IPS DF 4.7 (cell line): ENCODE results near the gene EFHC2.
"Not testable (repeated sequence)": the region's sequence is repeated elsewhere in the genome, so short reads cannot be mapped to it uniquely, and the experiment has no call there.

Experiments used
- DNase-seq: peaks from one replicate; pipeline ENCODE4 v3.0.0-alpha.2; 2013; ENCODE audit warnings: low spot score; ENCODE audit errors: extremely low read depth

The EFHC2 gene

DNA sequence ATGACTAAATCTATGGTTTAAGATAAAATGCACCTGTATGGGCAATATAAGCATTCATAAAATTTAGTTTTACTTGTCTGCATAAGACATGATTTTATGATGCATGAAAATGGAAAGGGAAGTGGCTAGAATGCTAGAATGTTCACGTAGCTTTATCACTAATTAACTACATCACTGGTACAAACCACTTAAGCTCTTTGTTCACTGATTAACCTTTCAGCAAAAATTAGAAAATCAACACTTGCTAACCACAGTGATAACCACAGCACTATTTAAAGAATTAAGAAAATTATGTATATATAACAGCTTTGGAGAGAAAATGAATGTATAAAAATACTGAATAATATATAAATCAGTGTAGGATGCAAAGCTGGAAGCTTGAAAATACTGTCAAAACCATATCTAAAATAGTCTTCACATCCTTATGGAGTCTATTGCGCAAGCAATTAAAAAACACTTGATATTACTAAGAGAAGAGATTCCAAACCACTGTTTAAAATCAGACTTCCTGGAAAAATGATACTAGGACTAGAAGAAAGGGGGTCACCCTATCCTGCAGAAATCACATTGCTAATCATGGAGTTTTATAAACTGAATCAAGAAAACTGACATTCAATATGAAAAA, 51.9 kb downstream of the EFHC2 start:
- no peak for DNase-seq

DNA sequence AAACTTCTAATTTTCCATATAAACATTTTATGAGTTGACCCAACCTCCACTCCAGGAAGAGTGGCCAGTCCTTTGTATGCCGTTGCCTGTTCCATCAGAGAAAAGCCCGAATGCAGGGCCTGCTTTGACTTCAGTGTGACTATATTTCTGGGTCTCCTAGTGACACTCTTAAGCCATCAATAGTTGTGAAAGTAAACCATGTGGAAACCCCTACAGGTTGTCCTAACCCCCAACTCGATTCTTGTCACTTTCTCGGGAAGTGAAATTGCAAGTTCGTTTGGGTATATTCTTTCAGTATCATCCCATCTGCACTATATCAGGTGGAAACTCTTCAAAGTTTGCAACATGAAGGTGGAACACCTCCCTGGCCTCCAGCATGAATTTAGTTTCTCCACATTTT, 52.8 kb downstream of the EFHC2 start:
- DNase-seq = no peak

DNA sequence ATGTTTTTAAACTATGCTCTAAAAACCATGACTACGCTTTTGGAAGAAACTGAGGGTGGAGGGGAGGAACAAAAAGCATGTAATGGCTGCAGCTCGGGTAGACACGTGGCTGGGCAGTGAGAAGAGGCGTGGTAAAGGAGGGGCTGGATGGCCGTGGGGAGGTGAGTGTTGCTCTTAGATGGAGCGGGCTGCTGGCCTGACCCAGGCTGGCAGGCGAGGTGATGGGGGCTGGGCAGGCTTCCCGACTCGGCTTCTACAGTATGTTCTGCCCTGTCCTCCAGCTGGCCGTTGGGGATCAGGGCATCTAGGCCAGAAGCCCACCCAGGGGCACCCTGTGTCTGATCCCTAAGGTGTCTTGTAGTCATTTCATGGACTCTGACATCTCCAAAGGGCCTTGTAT, 60.7 kb downstream of the EFHC2 start:
- no peak for DNase-seq

DNA sequence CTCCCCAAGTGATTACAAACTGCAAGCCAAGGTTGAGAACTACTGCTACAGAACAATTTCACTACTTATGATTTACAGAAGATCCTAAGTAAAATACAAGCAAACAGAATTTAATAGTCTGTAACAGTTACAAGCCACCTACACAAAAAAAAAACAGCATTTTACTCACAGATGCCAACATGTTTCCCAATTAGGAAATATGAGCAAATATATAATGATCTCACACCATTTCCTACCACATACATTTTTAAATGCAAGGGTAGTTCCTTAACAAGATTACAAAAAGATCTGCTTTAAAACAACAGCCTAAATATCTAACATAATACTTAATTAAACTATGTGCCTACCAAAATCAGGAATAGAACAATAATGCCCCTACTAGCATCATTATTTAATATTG, 63.4 kb downstream of the EFHC2 start:
- no peak for DNase-seq

DNA sequence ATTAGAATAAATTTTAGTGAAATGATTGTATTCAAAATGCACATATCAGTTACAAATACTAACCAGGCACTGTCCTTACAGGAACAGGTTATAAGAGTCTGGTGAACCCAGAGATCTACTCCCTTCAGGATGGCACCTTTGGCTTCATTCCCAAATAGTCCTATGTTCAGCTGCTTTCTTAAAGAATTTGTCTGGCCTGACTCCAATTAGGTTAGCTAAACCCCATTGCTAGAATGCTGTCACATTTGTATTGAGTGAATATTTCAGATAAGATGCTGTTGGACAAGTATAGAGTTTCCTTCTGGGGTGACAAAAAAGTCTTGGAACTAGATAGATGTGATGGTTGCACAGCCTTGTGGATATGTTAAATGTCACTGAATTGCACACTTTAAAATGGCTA, 69.4 kb downstream of the EFHC2 start:
- DNase-seq = no peak

DNA sequence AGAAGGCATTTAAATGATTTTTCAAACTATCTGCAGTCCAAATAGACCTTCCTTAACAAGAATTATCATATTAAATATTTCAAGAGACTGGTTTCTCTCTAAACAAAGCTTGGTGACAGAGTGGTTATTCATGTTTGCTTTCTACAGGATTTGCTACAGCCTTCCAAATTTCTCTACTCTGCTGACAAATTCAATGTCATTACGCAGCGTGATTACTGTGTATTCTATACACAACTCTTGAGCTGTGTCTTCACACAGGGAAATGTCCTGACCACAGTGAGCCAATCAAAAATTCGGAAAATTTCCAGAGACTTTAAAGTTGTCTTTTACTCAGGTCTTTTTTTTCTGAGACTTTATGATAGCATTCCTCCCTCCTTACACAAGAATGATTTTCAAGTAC, 75.6 kb downstream of the EFHC2 start:
- DNase-seq = no peak

DNA sequence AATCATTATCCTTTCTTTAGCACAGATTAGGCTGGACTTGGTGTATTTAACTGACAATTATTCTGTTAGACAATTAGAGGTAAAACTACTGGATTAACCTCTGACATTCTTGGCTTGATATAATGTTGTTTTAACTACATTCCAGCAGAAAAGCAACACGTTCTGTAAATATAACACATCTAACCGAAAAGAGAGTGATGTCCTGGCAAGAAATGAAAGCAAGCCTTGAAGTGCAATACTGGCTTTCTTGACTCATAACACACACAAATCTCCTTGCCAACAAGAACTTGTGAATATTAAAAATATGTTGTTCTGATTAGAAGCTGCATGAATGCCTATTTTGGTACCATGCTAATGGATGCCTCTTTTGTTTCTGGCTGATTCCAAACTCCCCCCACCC, 76.4 kb downstream of the EFHC2 start:
- DNase-seq = no peak

DNA sequence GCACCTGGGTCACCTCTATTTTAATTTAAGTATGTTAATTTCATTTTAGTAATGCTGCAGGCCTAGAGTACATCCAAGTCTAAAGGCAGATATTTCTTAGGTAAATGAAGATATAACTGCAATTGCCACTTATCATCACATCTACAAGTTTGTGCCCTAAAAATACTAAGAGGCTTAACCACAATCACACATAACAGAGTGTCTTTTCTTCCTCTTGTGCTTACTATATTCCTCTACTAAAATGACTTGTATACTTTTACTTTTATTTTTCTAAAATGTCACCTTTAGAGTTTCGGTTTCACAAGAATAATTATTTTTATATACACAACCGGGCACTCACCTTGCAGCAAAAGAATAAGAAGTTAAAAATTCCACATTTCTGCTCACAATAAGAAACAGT, 77.9 kb downstream of the EFHC2 start:
- no peak for DNase-seq

DNA sequence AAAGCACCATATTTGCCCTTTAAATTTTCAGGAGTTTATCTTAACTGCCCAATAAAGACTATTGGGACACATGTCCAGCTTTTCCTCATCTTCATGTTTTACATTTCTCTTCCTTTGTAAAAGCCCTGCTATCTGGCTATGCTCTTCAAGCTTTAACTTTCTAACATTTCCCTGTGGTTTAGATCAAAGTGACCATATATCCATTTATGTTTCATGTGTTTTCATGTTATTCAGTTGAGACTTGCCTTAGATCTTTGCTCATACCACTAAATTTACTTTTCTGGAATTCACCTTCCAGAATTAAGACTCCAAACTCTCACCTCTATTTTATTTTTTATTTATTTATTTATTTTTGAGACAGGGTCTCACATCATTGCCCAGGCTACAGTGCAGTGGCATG, 78.5 kb downstream of the EFHC2 start:
- no peak for DNase-seq

DNA sequence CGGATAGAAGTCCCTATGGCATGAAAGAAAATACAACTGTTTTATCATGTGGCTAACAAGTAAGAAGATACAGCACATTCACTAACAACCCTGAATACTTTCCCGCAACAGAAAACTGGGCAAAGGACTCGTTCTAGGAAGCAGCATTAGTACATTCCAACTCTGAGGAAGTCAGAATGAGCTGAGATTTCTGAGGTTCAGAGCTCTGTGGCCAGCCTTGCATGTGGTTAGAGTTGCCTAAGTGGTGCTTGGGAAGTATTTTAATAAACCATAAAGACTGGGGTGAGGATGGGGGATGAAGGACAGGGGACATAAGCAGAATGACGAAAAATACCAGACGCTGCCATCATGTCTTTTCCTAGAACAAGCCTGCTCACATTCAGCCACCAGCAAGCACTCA, 82.2 kb downstream of the EFHC2 start:
- no peak for DNase-seq

DNA sequence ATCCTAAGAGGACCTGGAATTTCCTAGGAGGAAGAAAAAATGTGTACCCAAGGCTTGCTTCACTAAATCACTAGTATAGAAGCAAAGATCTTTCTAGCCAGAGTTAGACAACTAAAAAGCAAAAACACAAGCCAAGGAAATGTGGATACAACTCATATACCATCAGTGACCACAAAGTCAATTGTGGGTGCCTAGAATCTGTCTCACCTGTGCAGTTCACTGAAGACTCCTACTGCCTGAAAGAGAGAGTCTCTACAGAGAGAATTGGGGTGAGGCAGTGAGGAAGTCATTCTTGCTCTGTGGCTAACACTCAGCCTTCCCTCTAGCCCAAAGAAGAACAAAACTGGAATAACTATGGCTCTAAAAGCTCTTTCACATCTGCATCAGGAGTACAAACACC, 82.9 kb downstream of the EFHC2 start:
- DNase-seq = no peak

DNA sequence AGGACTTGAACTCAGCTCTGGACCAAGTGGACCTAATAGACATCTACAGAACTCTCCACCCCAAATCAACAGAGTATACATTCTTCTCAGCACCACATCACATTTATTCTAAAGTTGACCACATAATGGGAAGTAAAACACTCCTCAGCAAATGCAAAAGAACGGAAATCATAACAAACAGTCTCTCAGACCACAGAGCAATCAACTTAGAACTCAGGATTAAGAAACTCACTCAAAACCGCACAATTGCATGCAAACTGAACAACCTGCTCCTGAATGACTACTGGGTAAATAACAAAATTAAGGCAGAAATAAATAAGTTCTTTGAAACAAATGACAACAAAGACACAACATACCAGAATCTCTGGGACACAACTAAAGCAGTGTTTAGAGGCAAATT, 87.7 kb downstream of the EFHC2 start:
- not testable (repeated sequence) for DNase-seq

DNA sequence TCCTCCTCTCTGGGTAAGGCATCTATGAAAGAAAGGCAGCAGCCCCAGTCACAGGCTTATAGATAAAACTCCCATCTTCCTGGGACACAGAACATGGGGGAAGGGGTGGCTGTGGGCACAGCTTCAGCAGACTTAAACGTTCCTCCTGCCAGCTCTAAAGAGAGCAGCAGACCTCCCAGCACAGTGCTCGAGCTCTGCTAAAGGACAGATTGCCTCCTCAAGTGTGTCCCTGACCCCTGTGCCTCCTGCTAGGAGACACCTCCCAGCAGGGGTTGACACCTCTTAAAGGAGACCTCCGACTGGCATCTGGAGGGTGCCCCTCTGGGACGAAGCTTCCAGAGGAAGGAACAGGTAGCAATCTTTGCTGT, 89.9 kb downstream of the EFHC2 start:
- DNase-seq = no peak

DNA sequence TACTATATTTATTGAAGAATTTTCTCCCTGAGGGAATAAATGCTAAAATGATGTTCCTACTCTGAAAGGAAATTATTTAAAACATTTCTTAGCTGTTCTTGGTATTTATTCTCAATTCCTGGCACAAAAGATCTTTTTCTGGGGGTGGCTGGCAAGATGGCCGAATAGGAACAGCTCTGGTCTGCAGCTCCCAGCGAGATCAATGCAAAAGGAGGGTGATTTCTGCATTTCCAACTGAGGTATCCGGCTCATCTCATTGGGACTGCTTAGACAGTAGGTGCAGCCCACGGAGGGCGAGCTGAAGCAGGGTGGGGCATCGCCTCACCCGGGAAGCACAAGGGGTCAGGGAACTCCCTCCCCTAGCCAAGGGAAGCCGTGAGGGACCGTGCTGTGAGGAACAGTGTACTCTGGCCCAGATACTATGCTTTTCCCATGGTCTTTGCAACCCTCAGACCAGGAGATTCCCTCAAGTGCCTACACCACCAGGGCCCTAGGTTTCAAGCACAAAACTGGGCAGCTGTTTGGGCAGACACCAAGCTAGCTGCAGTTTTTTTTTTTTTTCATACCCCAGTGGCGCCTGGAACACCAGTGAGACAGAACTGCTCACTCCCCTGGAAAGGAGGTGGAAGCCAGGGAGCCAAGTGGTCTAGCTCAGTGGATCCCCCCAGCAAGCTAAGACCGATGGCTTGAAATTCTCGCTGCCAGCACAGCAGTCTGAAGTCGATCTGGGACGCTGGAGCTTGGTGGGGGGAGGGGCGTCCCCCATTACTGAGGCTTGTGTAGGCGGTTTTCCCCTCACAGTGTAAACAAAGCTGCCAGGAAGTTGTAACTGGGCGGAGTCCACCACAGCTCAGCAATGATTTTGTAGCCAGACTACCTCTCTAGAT, 90.5 kb downstream of the EFHC2 start:
- not testable (repeated sequence) for DNase-seq

DNA sequence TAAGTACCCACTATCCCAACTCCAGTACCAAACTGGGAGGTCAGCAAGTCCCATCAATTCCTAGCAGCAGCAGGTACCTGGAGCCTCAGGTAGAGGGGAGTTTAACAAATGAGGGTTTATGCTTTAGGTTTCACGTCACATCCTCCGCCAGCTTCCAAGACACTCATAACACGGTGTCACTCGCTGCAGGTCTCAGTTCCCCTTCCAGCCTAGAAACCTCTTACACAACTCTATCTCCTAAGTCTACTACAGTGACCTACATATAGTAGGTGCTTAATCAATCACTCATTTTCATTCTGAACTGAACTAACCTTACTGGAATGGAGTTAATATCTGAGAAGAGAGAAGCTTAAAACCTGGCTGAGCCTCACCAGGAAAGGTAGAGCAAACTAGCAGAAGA, 96.0 kb downstream of the EFHC2 start:
- DNase-seq = no peak

DNA sequence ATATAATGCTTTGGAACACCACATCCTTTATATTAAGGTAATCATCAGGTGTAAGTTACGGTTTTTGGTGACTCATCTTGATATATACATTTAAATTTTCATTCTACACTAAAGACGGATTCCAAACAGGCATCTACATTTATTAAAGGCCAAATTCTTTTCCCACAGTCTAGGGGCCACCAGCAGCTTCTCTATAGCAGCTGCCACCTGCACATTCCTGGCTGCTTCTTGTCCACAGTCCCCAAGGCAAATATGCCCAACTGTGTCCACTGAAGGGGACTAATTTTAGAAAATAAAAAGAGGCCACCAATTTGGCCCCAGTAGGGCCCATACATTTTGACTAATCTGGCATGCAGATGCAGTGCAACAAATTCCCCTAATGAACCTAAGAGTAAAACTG, 96.6 kb downstream of the EFHC2 start:
- DNase-seq = no peak

DNA sequence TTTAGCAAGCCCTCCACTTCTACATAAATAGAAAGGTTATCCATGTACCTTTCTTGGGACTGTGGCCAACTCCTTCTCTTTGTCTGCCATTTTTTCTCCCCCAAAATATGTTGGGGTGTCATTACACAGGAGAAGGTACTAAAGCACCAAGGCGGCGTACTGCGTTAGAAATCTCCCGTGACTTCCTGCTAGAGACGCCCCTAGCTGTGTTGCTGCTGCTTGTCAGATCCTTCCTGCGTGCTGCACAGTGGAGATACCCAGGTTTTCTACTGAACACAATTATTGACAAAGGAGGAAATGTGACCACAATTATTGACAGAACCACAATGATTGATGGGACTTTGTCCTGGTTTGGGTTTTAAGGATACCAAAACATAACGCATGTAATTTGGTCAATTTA, 97.7 kb downstream of the EFHC2 start:
- DNase-seq = no peak

DNA sequence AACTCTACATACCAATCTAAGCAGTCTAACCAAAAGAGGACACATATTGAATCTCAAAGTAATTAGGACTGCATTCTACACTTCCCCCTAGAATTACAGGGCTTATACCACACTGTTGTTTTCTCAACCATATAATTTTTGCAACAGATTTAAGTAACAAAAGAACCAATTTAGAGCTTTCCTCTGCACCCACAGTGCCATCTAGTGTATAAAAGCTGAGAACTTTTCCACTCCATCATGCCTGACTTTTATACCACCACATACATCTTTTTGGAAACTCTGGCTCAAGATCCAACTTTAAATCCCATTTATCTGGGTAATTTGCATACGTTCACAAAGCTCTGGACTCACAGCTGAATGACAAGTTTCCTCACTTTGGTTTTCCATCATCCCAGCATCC, 99.5 kb downstream of the EFHC2 start:
- no peak for DNase-seq

DNA sequence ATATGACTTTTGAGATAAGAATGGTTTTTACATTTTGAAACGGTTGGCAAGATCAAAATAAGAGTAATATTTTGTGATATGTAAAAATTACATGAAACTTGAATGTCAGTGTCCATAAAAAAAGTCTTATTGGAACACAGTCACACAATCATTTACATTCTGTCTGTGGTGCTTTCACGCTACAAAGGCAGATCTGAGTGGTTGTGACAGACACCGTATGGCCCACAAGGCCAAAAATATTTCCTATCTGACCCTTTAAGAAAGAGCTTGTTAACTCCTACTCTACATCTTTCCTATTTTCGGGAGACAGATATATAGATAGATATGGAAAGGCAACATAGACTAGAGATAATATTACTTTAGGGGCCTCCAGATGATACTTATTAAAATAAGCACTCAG, 101.9 kb downstream of the EFHC2 start:
- no peak for DNase-seq

DNA sequence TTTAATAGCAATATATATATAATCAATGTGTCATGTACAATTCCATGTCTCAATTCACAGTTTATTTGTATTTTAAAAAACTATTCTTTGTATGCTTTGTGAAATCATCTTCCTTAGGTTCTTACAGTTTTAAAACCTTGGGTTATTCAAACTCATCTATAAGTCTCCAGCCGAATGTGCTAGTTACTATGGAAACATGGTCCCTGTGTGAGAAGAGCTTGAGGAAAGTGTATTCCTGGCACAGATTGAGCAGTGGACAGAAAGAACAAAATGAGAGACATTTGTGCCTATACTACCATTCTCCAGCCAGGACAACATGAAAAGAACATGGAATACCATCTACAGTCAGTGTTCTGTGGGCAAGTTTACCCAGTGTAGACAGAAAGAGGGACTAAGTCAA, 103.4 kb downstream of the EFHC2 start:
- no peak for DNase-seq

DNA sequence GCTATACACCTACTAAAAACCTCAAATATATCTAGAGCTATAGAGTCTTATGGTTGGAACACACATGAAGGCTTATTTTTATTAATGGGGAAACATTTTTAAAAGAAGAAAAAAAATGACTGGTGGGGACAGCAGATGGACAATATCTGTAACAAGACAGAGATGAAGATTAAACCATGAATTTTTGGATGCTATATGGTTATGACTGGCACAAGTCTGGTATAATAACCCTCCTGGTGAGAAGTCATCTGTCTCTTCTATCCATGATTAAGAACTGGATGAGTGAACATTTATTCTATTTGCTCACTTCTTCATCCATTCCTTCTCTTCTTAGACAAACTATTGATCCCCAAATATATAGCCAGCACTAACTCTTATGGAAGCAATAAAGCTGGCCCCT, 104.4 kb downstream of the EFHC2 start:
- no peak for DNase-seq

DNA sequence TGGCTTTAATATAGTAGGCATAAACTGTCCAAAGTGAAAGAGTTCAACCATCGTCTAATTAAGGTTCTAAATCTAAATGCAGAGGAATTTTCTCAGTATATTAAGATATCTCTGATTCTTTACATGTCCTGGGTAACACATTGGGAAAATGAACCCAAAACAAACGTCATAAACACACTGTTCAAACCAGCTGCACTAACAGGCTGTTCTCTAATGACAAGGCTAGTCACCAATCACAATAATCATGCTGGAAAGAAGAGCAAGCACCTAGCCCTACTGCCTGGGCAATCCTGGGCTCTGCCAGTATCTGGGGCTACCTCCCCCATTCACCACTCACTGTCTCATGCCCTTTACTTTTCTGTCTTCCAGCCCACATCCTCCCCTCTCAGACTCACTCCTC, 107.9 kb downstream of the EFHC2 start:
- DNase-seq = no peak

DNA sequence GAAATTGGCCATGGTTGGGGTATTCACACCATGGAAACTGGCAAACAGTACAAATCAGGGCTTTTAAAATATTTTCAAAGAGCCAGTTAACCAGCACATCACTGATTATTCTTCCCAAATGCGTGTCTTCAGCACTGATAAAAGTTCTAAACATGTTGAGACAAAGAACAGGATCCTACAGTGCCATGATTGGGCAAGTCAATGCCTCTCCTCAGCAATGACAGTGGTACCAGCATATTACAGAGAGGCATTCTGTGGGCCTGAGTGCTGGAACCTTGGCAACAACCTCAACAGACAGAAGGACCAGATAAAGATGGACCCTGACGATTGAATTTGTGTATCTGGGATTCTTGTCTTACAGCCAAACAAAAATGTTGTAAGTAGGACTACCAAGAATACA, 108.9 kb downstream of the EFHC2 start:
- no peak for DNase-seq
